Pancreas (tissue), 10 donors: ENCODE measurements around the gene FTO. TPM values are rescaled to one million over a fixed set of nuclear protein-coding genes. Genes with fewer than 3 reads are reported as not detected.

Experiments used
- ATAC-seq, 4 donors: fragments of 200-7000 bp; cut with Tn5 transposase; one replicate each; pipeline versions ENCODE4 v1.8.0 to v1.9.1; 2020; ENCODE audit warnings: mild to moderate bottlenecking in 4 of 4, moderate library complexity in 4 of 4
- DNase-seq, 6 donors: peaks; one replicate each; pipeline ENCODE4 v3.0.0-alpha.2; 2020
- FAIRE-seq: peaks from 2 replicates; lab custom pipeline; 2012; peaks lifted over from hg19 to GRCh38; lab: Jason Lieb, UNC
- H3K27ac ChIP-seq, 4 donors: fragments of 200-600 bp; sonication (generic); 1 replicate in 3 of 4; 2 replicates in 1 of 4; pipeline versions ENCODE4 v1.5.0 to v1.8.0; 2020
- H3K27me3 ChIP-seq, 4 donors: fragments of 200-600 bp; one replicate each; pipeline ENCODE4 v1.8.0; 2021
- H3K36me3 ChIP-seq, 3 donors: fragments of 200-600 bp; sonication (generic) in 1 of 3; one replicate each; pipeline versions ENCODE4 v1.5.0 to v1.8.0; 2020 to 2021
- H3K4me1 ChIP-seq, 3 donors: fragments of 200-600 bp; one replicate each; pipeline ENCODE4 v1.8.0; 2021
- H3K4me3 ChIP-seq, 4 donors: fragments of 200-600 bp; sonication (generic) in 2 of 4; one replicate each; pipeline versions ENCODE4 v1.5.0 to v1.8.0; 2020 to 2021
- H3K9me3 ChIP-seq, 4 donors: fragments of 200-600 bp; one replicate each; pipeline ENCODE4 v1.8.0; 2021
- CTCF ChIP-seq, 4 donors: fragments of 200-600 bp; sonication (generic) in 3 of 4; IDR thresholded peaks; one replicate each; pipeline versions ENCODE4 v1.5.0 to v1.8.0; 2021; ENCODE audit warnings: antibody characterized with exemption in 4 of 4
- WGBS, 2 donors: extraction: QIAGEN DNeasy Blood & Tissue Kit; methylation state at CpG; one replicate each; pipeline ENCODE4 v1.1.7; 2013; 5-methylcytosine and 5-hydroxymethylcytosine counted together
- intact Hi-C, 3 donors: fragments of 100-400 bp; cut with DNase I; formaldehyde crosslinking; loops; one replicate each; pipeline versions ENCODE4 v1.11.1 to v1.14.2; 2022
- polyA plus RNA-seq, 2 donors: library from polyadenylated mRNA; stranded (reverse); fragments of 200-250 nt; gene quantifications; one replicate each; pipeline ENCODE4 v1.2.3, GENCODE V29; 2013
- total RNA-seq, 6 donors: library from RNA; stranded (reverse); fragmentation: NEBNext Ultra II Directional in 4 of 6; extraction: Animal tissue kit (Norgen Biotek cat#: 25700) in 4 of 6; gene quantifications; one replicate each; pipeline versions ENCODE4 v1.2.1 to v1.2.4, GENCODE V29; 2021 to 2023
- donor health status: healthy with polysubstance abuse.
- donor health status: DM: no; HTN: no; CAD: no; lungs with moderate emphysema.
- donor health status: DM: no; HTN: no; CAD: no.
- donor health status: control.
- donor health status: control.
- donor health status: Bipolar disorder and iron deficiency.
- donor health status: DM: yes; HTN: yes; CAD: no.
- donor health status: DM: no; HTN: no; CAD: no.
- donor health status: DM: no; HTN: no; CAD: no.
- donor health status: DM: yes; HTN: yes; CAD: no.

FTO gene
- total RNA-seq (10 to 100 TPM; 30.1 to 45.0 (median 34.8) TPM), polyA plus RNA-seq (10 to 100 TPM in 1 of 2 donors, 1 to 10 TPM in 1; 7.6 to 19.0 TPM)

- WGBS, 2 donors, result 0% methylated on average over 57 of the region's 57 CpGs
- TF ChIP-seq CTCF (IDR thresholded peaks at IDR 0.05), result peak in 1 of 4 donors; percentile 12
- no peaks in the 10 kb centered on the region for H3K27me3 ChIP-seq
- ATAC-seq (peak; percentile 98 to 99 (median 98)), FAIRE-seq (peak; percentile 96), DNase-seq (peak; percentile 97 to 100 (median 99))
- peaks cover 7 to 10% (median 8%) of the 10 kb centered on the region in 3 donors for H3K4me1 ChIP-seq
- intact Hi-C loops, result no loop called here
- H3K4me3 ChIP-seq, result peak within 1 kb of the TSS; percentile 42 to 86 (median 80)
- H3K27ac ChIP-seq, result peak within 1 kb of the TSS; percentile 39 to 61 (median 58)
- H3K9me3 ChIP-seq, result no peaks in the 10 kb centered on the region
- peaks cover 0 to 2% (median 0%) of the 10 kb centered on the region in 3 donors for H3K36me3 ChIP-seq
Observed at GRCh38 chr16:53703590-53704444, at the start of gene FTO, which contains the start of gene RPGRIP1L. Gene FTO, plus strand, starts transcription at chr16:53704156. Gene RPGRIP1L, minus strand, starts transcription at chr16:53703859. Its CDS starts 3,136 bp downstream, at chr16:53700723.

GRCh38 chr16:53654946-53655345 is 49.0 kb upstream of the FTO start:
- H3K9me3 ChIP-seq, result no peaks in the 10 kb centered on the region
- FAIRE-seq, result no peak
- H3K4me1 ChIP-seq, result peaks cover 0 to 5% (median 0%) of the 10 kb centered on the region in 3 donors
- 96 to 97% methylated on average over 2 of the region's 2 CpGs for WGBS, 2 donors
- H3K4me3 ChIP-seq, result no peak overlapping the region
- intact Hi-C loops, result no loop called here
- H3K27me3 ChIP-seq, result no peaks in the 10 kb centered on the region
- H3K27ac ChIP-seq, result no peak overlapping the region
- H3K36me3 ChIP-seq, result no peaks in the 10 kb centered on the region
- no peak for ATAC-seq
- DNase-seq, result no peak
- TF ChIP-seq CTCF (IDR thresholded peaks at IDR 0.05), result no peak

- 95 to 100% methylated on average over 1 of the region's 1 CpG for WGBS, 2 donors
- ATAC-seq (no peak), FAIRE-seq (no peak)
Observed at GRCh38 chr16:53662072-53662471, 41.9 kb upstream of the FTO start.

GRCh38 chr16:53664724-53665345 is 39.1 kb upstream of the FTO start:
- Histone ChIP-seq H3K4me3 (no peak overlapping the region), H3K4me1 (no peaks in the 10 kb centered on the region), H3K36me3 (no peaks in the 10 kb centered on the region), H3K27me3 (no peaks in the 10 kb centered on the region), H3K9me3 (no peaks in the 10 kb centered on the region), H3K27ac (no peak overlapping the region)
- ATAC-seq, result peak in 3 of 4 donors; percentile 38 to 63 (median 57)
- FAIRE-seq, result no peak
- DNase-seq, result peak in 1 of 6 donors; percentile 20
- intact Hi-C loops, result no loop called here
- WGBS, 2 donors, result 67 to 74% methylated on average over 7 of the region's 7 CpGs
- no peak for TF ChIP-seq CTCF (IDR thresholded peaks at IDR 0.05)

More at GRCh38 chr16:53662072-53662471, 41.9 kb upstream of the FTO start:
- TF ChIP-seq CTCF (IDR thresholded peaks at IDR 0.05), result no peak
- H3K36me3 ChIP-seq, result no peaks in the 10 kb centered on the region
- intact Hi-C loops, result no loop called here
- no peaks in the 10 kb centered on the region for H3K27me3 ChIP-seq
- DNase-seq, result no peak
- H3K4me1 ChIP-seq, result peaks cover 0 to 5% (median 0%) of the 10 kb centered on the region in 3 donors
- no peaks in the 10 kb centered on the region for H3K9me3 ChIP-seq
- no peak overlapping the region for H3K4me3 ChIP-seq
- H3K27ac ChIP-seq, result no peak overlapping the region
